HG03103 (cell line): ENCODE measurements around the gene BOD1L1.
A peak's percentile ranks its signal among the peaks of the same experiment; 100 is the strongest.

Source experiments
- ATAC-seq: cut with Tn5 transposase; IDR thresholded peaks from one replicate; pipeline ENCODE4 v1.9.1; 2021; ENCODE audit warnings: low read depth; ENCODE audit not compliant: unreplicated experiment

The BOD1L1 gene

GRCh38 chr4:13627606-13628311 is at the start of gene BOD1L1:
Gene BOD1L1, minus strand, starts transcription at chr4:13627725. Its CDS starts 138 bp downstream, at chr4:13627587.
- peak; percentile 85 for ATAC-seq

DNA sequence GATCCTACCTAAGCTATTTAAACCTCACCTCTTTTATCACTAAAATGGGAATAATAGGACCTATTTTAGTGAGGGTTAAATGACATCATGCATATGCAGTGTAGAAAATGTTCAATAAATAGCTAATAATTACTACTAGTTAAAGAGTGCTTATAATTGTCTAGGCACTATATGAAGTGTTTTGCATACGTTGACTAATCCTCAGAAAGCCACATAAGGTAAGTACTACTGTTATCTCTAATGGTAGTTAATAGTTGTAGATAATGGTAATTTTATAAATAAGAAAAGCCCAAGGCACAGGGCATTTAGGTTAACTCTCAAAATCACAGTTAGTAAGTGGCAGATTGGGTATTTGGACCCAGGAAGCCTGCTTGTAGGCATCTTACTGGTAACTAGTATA is 47.4 kb upstream of the BOD1L1 start:
- no peak for ATAC-seq

- no peak for ATAC-seq
These were observed 45.6 kb upstream of the BOD1L1 start for GRCh38 chr4:13673167-13673566.

- ATAC-seq, result no peak
These were observed 43.1 kb upstream of the BOD1L1 start for GRCh38 chr4:13670456-13671160.

- ATAC-seq, result no peak
These were observed 38.5 kb upstream of the BOD1L1 start for GRCh38 chr4:13665701-13666660.

DNA sequence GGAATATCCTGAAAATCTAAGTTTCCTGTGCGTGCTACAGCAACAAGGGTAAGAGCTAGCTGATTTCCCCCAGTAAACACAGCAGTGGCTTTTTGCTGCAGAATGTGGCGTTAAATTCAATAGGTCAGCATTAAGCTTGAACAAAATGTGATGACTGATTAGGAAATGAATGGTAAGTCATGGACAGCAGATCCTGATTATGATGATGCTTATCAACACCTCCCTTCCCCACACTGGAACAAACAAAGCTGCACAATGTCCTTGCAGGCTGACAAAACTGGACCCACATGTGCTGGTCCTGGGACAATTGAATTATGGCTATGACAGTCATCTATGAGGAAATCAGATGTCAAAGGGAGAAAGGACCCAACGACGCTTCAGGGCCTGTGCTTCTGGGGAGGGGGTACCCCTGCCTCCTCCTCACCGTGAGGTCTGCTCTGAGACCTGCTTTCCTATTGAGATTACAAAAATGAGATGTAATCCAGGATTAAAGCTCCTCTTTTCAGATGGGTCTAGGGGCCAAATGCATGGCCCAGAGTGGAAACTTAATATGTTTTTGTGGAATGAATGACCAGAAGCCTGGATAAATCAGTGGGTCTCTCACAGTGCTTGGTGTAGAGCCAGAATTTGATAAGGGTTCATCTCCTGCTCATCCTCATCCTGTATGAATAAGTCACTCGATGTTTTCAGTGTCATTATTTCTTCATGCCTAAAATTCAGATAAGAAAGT is 32.0 kb upstream of the BOD1L1 start:
- no peak for ATAC-seq

- ATAC-seq, result peak; percentile 31
These were observed 29.3 kb upstream of the BOD1L1 start for GRCh38 chr4:13656569-13657405.

DNA sequence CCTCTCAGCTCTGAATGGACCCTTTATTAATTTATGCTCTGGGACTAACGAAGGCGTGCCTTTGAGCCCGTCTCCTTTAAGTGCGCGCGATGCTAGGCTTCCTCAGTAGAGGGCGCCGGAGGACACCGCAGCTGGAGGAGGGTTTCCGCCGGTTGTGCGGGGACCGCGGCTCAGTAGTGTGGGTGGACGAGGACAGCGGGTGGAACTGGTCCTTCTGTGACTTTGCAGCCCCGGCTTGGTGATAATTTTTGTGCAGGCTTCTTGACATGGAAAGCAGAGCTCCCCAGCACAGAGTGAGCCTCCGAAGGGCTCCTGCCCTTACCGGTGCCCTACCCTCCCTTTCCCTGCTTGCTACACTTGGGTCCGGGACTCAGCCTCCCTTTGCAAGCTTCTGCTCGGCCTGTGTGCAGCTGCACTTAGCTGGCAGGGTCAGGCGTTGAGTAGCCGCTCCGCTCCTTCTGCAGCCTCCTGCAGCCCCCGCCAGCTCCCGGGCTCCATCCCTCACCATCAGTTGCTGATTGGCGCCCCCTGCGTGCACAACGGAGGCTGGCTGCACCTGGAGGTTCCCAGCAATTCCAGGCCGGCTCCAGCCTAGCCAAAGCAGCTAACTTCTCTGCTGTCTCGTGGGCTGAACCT is 26.8 kb upstream of the BOD1L1 start:
- ATAC-seq, result peak; percentile 87

- no peak for ATAC-seq
These were observed 26.2 kb upstream of the BOD1L1 start for GRCh38 chr4:13653766-13654161.

- no peak for ATAC-seq
These were observed 19.5 kb upstream of the BOD1L1 start for GRCh38 chr4:13647031-13647430.

GRCh38 chr4:13645075-13645474 is 17.6 kb upstream of the BOD1L1 start:
- ATAC-seq, result no peak

DNA sequence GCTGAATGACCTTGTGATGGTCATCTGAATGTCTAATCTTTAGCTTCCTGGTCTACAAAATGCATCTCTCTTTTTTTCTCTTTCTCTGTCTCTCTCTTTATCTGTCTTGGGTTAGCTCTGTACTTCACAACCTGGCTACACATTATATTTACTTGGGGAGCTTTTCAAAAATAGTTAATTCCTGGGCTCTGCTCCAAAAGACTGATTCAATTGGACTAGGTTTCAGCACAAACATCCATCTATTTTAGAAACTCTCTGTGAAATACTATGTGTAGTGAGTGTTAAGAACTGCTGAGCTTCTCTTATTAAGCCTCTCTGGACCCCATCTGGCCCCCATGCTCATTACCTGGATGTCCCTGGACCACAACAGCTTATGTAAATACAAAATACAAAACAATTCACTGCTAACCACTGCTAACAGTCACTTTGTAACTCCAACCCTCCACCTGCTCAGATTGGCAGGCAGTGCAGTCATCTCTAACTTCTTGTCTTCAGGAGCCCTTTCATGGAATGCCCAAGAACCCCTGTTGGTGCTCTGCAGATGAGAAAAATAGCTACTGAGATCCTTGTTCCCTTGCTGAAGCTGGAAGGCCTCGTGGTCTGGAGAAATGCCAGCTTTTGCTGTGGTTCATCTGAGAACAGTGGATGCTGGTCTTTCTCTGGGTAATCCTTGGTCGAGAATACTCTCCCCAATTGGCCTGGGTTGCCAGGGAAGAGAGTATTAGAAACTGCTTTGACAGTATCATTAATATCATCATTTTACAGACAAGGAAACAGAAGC is 14.8 kb upstream of the BOD1L1 start:
- no peak for ATAC-seq

- no peak for ATAC-seq
These were observed 13.6 kb upstream of the BOD1L1 start for GRCh38 chr4:13641084-13641483.

DNA sequence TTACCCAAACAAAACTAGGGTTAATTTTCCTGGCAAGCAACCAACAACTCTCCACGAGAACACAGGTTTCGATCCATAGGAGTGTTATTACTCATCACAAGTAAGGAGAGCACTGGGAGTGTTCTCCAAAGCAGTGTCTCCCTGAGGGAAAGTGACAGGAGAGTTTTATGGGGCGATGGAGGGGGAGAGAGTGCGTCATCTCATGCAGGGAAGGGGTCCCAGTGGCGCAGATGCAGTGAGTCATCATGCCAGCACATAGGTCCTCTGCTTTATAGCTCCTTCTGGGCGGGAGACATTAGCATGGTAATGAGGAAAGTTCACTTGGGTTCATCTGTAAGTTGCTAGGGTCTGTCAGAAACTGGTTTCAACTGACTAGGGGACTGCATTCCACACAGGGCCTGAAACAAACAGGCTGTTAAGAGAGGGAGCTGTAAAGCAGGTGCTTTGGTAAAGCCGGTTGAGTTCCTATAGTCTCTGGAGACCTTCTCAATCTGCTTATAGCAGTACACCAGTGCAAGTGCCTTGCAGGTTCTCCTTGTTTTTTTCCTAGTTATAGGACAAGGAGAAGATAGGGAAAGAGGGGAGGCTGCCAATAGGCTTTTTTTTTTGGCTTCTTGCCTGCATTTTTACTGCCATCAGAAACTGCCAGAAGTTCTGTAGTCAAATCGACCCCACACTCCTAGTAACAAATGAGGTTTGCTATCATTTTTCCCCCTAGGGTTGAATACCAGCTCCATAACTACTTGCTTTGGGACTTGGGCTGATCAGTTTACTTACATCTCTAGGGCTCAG is 12.8 kb upstream of the BOD1L1 start:
- no peak for ATAC-seq

DNA sequence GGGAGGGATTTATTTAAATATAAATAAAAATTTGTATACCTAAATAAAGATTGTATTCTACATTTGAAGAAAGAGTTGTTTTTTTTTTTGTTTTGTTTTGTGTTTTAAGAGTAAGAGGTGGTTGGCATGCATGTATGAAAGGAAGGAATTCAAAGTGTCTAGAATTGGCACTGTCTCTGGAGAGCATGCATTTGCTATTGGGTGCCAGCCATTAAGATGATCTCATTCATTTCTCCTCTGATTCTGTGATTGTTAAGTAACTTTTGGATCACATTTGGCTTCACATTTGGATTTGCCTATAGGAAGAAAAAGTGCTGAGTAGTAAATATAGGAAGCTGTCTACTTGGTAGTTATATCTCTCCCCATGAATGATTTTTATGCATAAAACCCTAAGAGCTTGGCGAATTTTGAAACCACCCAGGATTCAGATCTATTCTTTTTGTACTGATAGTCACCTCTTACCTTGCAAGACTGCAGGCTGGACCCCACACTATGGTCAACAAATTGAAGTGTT is 7.8 kb upstream of the BOD1L1 start:
- no peak for ATAC-seq

DNA sequence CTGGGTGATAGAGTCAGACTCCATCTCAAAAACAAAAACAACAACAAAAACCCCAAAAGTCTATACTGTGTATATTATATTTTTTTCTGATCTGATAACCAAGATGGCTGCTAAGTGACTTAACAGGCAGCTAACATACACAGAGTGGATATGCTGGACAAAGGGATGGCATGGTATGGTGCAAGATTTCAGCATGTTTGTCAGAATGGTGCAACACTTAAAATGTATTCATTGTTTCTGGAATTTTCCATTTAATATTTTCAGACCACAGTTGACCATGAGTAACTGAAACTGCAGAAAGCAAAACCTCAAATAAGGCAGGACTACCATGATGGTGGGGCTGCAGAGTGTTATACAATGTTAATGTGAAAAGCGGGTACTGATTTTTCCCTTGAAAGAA is 6.1 kb upstream of the BOD1L1 start:
- no peak for ATAC-seq

- ATAC-seq, result peak; percentile 41
These were observed 333 bp downstream of the BOD1L1 start for GRCh38 chr4:13627178-13627605.
